Panc1 (cell line): Measurements from ENCODE around the gene ZCRB1. TPM values are rescaled to one million over a fixed set of nuclear protein-coding genes. Genes with fewer than 3 reads are reported as not detected.

ENCODE experiments used
- ATAC-seq: fragments of 200-7000 bp; cut with Tn5 transposase; 2 replicates; pipeline ENCODE4 v1.9.1; 2020; ENCODE audit warnings: mild to moderate bottlenecking, moderate library complexity
- BruUV-seq: library from RNA; stranded (reverse); fragments of 400-500 nt; replicated peaks from 2 replicates; lab custom pipeline; 2021; lab: Mats Ljungman, UMichigan
- CTCF ChIA-PET: fragments of 300-600 bp; sonication (Branson Sonifier 250); formaldehyde crosslinking; loops from one replicate; lab custom pipeline; 2022; ENCODE audit warnings: antibody characterized with exemption; lab: Charles Lee
- POLR2A ChIA-PET: fragments of 300-600 bp; sonication (Branson Sonifier 250); formaldehyde crosslinking; loops from one replicate; lab custom pipeline; 2022; ENCODE audit warnings: antibody characterized with exemption; lab: Charles Lee
- DNase-seq: peaks from one replicate; pipeline ENCODE4 v3.0.0-alpha.2; 2010; ENCODE audit warnings: low read depth, low spot score
- H3K27ac ChIP-seq: 2 replicates; pipeline ENCODE4 v1.5.1; 2011; ENCODE audit warnings: mild to moderate bottlenecking, low read length, inconsistent platforms
- H3K27me3 ChIP-seq: fragments of 200-500 bp; sonication (Bioruptor generic); 2 replicates; pipeline ENCODE4 v1.6.0; 2014; ENCODE audit warnings: low read length, inconsistent platforms; ENCODE audit not compliant: control insufficient read depth, insufficient read depth
- H3K36me3 ChIP-seq: fragments of 200-500 bp; sonication (Bioruptor generic); 2 replicates; pipeline ENCODE4 v1.5.1; 2014; ENCODE audit warnings: inconsistent platforms, mild to moderate bottlenecking, low read length, moderate library complexity; ENCODE audit not compliant: control insufficient read depth, insufficient read depth
- H3K4me1 ChIP-seq: 2 replicates; pipeline ENCODE4 v1.5.1; 2011; ENCODE audit warnings: inconsistent platforms, mild to moderate bottlenecking, low read length, moderate library complexity; ENCODE audit not compliant: control insufficient read depth, insufficient read depth
- H3K4me3 ChIP-seq, 2 experiments: 2 replicates each; pipeline ENCODE4 v1.5.1; 2011 to 2012; ENCODE audit warnings: low read depth in 2 of 2, low read length in 2 of 2, mild to moderate bottlenecking in 2 of 2, inconsistent platforms in 1 of 2, moderate library complexity in 1 of 2
- H3K9me3 ChIP-seq: fragments of 200-500 bp; sonication (Bioruptor generic); 2 replicates; pipeline ENCODE4 v1.5.1; 2014; ENCODE audit warnings: low read depth, mild to moderate bottlenecking, inconsistent platforms, low read length, moderate library complexity; ENCODE audit not compliant: control insufficient read depth, insufficient read depth
- POLR2AphosphoS5 ChIP-seq: IDR thresholded peaks from 2 replicates; pipeline ENCODE4 v1.6.1; 2012; ENCODE audit warnings: mild to moderate bottlenecking, low read depth, low read length, moderate library complexity
- SIN3A ChIP-seq: IDR thresholded peaks from 2 replicates; pipeline ENCODE4 v1.6.1; 2012; ENCODE audit warnings: low read depth, mild to moderate bottlenecking, low read length, moderate library complexity, borderline replicate concordance; ENCODE audit not compliant: insufficient read depth
- TCF7L2 ChIP-seq: IDR thresholded peaks from 2 replicates; pipeline ENCODE4 v1.6.1; 2011; ENCODE audit warnings: mild to moderate bottlenecking, low read depth, low read length, inconsistent platforms
- in situ Hi-C: cut with HindIII; loops from 2 replicates; pipeline ENCODE4 v1.10.0; 2016; ENCODE audit warnings: low sequenced_read_pairs, low pct_unique_long_range_greater_than_20kb
- intact Hi-C: fragments of 100-400 bp; cut with micrococcal nuclease; formaldehyde crosslinking; loops from one replicate; pipeline ENCODE4 v1.10.0; 2022; ENCODE audit not compliant: unreplicated experiment
- total RNA-seq: library from RNA; stranded (reverse); gene quantifications from one replicate; pipeline ENCODE4 v1.2.1, GENCODE V29; 2021; ENCODE audit not compliant: unreplicated experiment
- TF ChIP-seq, protein P1 (sequence below): fragments of 450-650 bp; IDR thresholded peaks from 2 replicates; pipeline ENCODE4 v1.5.1; 2017; ENCODE audit warnings: mild to moderate bottlenecking
- TF ChIP-seq, protein P2 (sequence below), 2 experiments: IDR thresholded peaks; 2 replicates each; pipeline ENCODE4 v1.6.1; 2011 to 2012; ENCODE audit warnings: low read depth in 2 of 2, control low read depth in 1 of 2, low read length in 1 of 2, mild to moderate bottlenecking in 1 of 2, moderate library complexity in 1 of 2; ENCODE audit not compliant: insufficient read depth in 1 of 2

ZCRB1 gene
- total RNA-seq, 1 experiment from 2014 or later: 68.8 TPM

- DNase-seq (peak; percentile 47), ATAC-seq (peak; percentile 91)
- Histone ChIP-seq H3K36me3 (no peaks in the 10 kb centered on the region), H3K4me1 (no peaks in the 10 kb centered on the region), H3K4me3 (no peak overlapping the region), H3K9me3 (no peaks in the 10 kb centered on the region), H3K27ac (no peak overlapping the region), H3K27me3 (no peaks in the 10 kb centered on the region)
- no TSS peak for BruUV-seq
- no peak for TF ChIP-seq POLR2AphosphoS5
- TF ChIP-seq, protein P1, sequence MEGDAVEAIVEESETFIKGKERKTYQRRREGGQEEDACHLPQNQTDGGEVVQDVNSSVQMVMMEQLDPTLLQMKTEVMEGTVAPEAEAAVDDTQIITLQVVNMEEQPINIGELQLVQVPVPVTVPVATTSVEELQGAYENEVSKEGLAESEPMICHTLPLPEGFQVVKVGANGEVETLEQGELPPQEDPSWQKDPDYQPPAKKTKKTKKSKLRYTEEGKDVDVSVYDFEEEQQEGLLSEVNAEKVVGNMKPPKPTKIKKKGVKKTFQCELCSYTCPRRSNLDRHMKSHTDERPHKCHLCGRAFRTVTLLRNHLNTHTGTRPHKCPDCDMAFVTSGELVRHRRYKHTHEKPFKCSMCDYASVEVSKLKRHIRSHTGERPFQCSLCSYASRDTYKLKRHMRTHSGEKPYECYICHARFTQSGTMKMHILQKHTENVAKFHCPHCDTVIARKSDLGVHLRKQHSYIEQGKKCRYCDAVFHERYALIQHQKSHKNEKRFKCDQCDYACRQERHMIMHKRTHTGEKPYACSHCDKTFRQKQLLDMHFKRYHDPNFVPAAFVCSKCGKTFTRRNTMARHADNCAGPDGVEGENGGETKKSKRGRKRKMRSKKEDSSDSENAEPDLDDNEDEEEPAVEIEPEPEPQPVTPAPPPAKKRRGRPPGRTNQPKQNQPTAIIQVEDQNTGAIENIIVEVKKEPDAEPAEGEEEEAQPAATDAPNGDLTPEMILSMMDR: peak; percentile 75
- TF ChIP-seq TCF7L2: no peak
- TF ChIP-seq, protein P2, sequence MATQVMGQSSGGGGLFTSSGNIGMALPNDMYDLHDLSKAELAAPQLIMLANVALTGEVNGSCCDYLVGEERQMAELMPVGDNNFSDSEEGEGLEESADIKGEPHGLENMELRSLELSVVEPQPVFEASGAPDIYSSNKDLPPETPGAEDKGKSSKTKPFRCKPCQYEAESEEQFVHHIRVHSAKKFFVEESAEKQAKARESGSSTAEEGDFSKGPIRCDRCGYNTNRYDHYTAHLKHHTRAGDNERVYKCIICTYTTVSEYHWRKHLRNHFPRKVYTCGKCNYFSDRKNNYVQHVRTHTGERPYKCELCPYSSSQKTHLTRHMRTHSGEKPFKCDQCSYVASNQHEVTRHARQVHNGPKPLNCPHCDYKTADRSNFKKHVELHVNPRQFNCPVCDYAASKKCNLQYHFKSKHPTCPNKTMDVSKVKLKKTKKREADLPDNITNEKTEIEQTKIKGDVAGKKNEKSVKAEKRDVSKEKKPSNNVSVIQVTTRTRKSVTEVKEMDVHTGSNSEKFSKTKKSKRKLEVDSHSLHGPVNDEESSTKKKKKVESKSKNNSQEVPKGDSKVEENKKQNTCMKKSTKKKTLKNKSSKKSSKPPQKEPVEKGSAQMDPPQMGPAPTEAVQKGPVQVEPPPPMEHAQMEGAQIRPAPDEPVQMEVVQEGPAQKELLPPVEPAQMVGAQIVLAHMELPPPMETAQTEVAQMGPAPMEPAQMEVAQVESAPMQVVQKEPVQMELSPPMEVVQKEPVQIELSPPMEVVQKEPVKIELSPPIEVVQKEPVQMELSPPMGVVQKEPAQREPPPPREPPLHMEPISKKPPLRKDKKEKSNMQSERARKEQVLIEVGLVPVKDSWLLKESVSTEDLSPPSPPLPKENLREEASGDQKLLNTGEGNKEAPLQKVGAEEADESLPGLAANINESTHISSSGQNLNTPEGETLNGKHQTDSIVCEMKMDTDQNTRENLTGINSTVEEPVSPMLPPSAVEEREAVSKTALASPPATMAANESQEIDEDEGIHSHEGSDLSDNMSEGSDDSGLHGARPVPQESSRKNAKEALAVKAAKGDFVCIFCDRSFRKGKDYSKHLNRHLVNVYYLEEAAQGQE (IDR thresholded peaks at IDR 0.05; ENCODE audit: insufficient read depth in 1 of 2, low read depth in 2 of 2, low read length in 1 of 2): no peak
- in situ Hi-C loops (no loop called here), intact Hi-C loops (no loop called here)
- ChIA-PET CTCF (interaction anchor here (0.6 kb wide), 1 partner anchor 253 kb away, joined by 3 read pairs; no protein-coding TSS in a partner anchor), POLR2A (no interaction called here)
These were observed 46.4 kb upstream of the ZCRB1 start for GRCh38 chr12:42372154-42372791.

GRCh38 chr12:42370013-42370412, 44.1 kb upstream of the ZCRB1 start:
- no peak for TF ChIP-seq TCF7L2
- TF ChIP-seq, protein P2 (IDR thresholded peaks at IDR 0.05; ENCODE audit: insufficient read depth in 1 of 2, low read depth in 2 of 2, low read length in 1 of 2): no peak
- TF ChIP-seq, protein P1: no peak
- no peak for TF ChIP-seq POLR2AphosphoS5
- TF ChIP-seq SIN3A: no peak
- POLR2A ChIA-PET: no interaction called here
- DNase-seq (no peak), ATAC-seq (no peak)
- Histone ChIP-seq H3K36me3 (no peaks in the 10 kb centered on the region), H3K4me1 (no peaks in the 10 kb centered on the region), H3K9me3 (no peaks in the 10 kb centered on the region), H3K4me3 (no peak overlapping the region), H3K27me3 (no peaks in the 10 kb centered on the region), H3K27ac (no peak overlapping the region)
- intact Hi-C loops: no loop called here
- BruUV-seq: no TSS peak
- in situ Hi-C loops: no loop called here
- CTCF ChIA-PET: no interaction called here
